Measurements from ENCODE around the gene CCNF.

CCNF gene

DNA sequence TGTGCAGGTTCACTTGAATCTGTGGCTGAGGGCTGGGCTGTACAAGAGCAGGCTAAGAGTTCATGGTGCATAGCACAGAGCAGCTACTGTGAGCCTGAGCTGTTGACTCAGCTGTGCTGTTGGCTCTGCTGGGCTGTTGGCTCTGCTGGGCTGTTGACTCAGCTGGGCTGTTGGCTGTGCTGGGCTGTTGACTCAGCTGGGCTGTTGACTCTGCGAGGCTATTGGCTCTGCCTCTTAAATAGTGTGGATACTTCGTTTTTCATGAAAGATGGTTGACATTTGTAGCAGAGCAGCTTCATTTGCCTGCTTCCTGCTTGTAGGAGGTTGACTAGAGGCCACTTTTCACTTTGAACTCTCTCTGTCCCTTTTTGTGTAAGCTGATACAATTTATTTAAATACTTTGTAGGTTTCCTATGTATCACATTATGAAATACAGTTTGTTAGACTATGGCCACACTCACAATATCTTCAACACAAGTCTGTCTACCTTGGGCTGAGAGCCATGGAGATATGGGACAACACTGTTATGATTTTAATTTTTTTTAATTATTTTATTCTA, 40.3 kb upstream of the CCNF start:
- H3K36me3 ChIP-seq (ENCODE audit: insufficient read depth, low read length) = no peaks in the 10 kb centered on the region
- DNase-seq (no peak), ATAC-seq (ENCODE audit: insufficient read depth, low read depth) (no peak)
- H3K27ac ChIP-seq (ENCODE audit: low read length) = no peak overlapping the region
- no peak overlapping the region for H3K4me2 ChIP-seq (ENCODE audit: insufficient read depth, low read length)
- peaks cover 2% of the 10 kb centered on the region for H3K27me3 ChIP-seq (ENCODE audit: insufficient read depth, low read length, poor library complexity)
- H2AFZ ChIP-seq (ENCODE audit: low read depth, low read length) = no peak overlapping the region
- peaks cover 9% of the 10 kb centered on the region for H3K9me3 ChIP-seq (ENCODE audit: insufficient read depth, low read length, severe bottlenecking)
- H3K79me2 ChIP-seq (ENCODE audit: insufficient read depth, low read length) = no peaks in the 10 kb centered on the region
- TF ChIP-seq, protein P1, sequence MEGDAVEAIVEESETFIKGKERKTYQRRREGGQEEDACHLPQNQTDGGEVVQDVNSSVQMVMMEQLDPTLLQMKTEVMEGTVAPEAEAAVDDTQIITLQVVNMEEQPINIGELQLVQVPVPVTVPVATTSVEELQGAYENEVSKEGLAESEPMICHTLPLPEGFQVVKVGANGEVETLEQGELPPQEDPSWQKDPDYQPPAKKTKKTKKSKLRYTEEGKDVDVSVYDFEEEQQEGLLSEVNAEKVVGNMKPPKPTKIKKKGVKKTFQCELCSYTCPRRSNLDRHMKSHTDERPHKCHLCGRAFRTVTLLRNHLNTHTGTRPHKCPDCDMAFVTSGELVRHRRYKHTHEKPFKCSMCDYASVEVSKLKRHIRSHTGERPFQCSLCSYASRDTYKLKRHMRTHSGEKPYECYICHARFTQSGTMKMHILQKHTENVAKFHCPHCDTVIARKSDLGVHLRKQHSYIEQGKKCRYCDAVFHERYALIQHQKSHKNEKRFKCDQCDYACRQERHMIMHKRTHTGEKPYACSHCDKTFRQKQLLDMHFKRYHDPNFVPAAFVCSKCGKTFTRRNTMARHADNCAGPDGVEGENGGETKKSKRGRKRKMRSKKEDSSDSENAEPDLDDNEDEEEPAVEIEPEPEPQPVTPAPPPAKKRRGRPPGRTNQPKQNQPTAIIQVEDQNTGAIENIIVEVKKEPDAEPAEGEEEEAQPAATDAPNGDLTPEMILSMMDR (IDR thresholded peaks at IDR 0.05; ENCODE audit: borderline replicate concordance, extremely low read depth, low read length, poor library complexity, severe bottlenecking) = no peak
- no peak for TF ChIP-seq EZH2 (IDR thresholded peaks at IDR 0.05; ENCODE audit: borderline replicate concordance, low read depth, low read length, severe bottlenecking)
- H3K4me1 ChIP-seq (ENCODE audit: insufficient read depth, low read length) = no peaks in the 10 kb centered on the region
- H3K4me3 ChIP-seq (ENCODE audit: low read depth in 1 of 2, low read length in 2 of 2) = no peak overlapping the region
- H3K9ac ChIP-seq (ENCODE audit: low read depth, low read length) = no peak overlapping the region
- H4K20me1 ChIP-seq (ENCODE audit: insufficient read depth, low read length) = no peaks in the 10 kb centered on the region

DNA sequence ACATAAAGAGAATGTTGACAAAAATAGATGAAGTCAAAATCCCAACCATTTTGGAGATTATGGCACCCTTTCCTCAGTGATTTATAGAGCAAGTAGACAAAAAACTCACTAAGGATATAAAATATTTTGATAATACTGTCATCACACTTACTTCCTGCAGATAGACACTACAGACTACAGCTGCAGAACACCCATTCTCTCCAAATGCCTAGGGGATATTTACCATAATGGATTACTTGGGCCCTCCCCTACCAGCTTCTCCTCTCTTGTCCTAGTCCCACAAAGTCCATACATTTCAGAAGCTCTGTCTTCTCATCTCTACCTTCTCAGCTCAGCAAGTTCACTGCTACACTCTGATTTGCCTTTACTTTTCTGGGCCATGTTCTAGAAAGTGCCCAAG, 37.2 kb upstream of the CCNF start:
- Histone ChIP-seq H3K9me3 (ENCODE audit: insufficient read depth, low read length, severe bottlenecking) (peaks cover 9% of the 10 kb centered on the region), H3K9ac (ENCODE audit: low read depth, low read length) (no peak overlapping the region), H3K36me3 (ENCODE audit: insufficient read depth, low read length) (no peaks in the 10 kb centered on the region), H3K27ac (ENCODE audit: low read length) (no peak overlapping the region), H3K4me2 (ENCODE audit: insufficient read depth, low read length) (no peak overlapping the region), H3K4me1 (ENCODE audit: insufficient read depth, low read length) (no peaks in the 10 kb centered on the region), H2AFZ (ENCODE audit: low read depth, low read length) (no peak overlapping the region), H4K20me1 (ENCODE audit: insufficient read depth, low read length) (no peaks in the 10 kb centered on the region), H3K27me3 (ENCODE audit: insufficient read depth, low read length, poor library complexity) (peaks cover 3% of the 10 kb centered on the region), H3K79me2 (ENCODE audit: insufficient read depth, low read length) (no peaks in the 10 kb centered on the region), H3K4me3 (ENCODE audit: low read depth in 1 of 2, low read length in 2 of 2) (no peak overlapping the region)
- ATAC-seq (ENCODE audit: insufficient read depth, low read depth) (no peak), DNase-seq (no peak)
- TF ChIP-seq EZH2 (IDR thresholded peaks at IDR 0.05; ENCODE audit: borderline replicate concordance, low read depth, low read length, severe bottlenecking) = no peak
- TF ChIP-seq, protein P1 (IDR thresholded peaks at IDR 0.05; ENCODE audit: borderline replicate concordance, extremely low read depth, low read length, poor library complexity, severe bottlenecking) = no peak

DNA sequence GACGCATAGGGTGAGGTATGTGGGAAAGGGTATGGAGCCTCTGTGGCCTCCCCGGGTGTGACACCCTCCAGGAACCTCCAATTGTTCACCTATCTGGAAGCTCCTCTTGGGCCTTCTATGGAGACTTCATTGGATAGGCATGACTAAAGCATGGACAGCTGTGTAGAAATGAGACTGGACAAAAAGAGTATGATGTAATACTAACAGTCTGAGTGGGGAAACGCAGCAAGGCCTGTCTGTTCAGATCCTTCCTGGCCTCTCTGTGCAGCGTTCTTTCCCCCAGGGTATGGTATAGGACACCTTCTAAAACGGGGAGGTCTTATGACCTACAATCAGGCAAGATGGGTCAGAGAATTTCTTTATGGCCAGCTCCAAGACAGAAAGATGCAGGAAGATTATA, 30.7 kb upstream of the CCNF start:
- Histone ChIP-seq H3K27ac (ENCODE audit: low read length) (no peak overlapping the region), H2AFZ (ENCODE audit: low read depth, low read length) (no peak overlapping the region), H3K4me2 (ENCODE audit: insufficient read depth, low read length) (no peak overlapping the region), H3K9me3 (ENCODE audit: insufficient read depth, low read length, severe bottlenecking) (no peaks in the 10 kb centered on the region), H4K20me1 (ENCODE audit: insufficient read depth, low read length) (no peaks in the 10 kb centered on the region), H3K36me3 (ENCODE audit: insufficient read depth, low read length) (no peaks in the 10 kb centered on the region), H3K27me3 (ENCODE audit: insufficient read depth, low read length, poor library complexity) (peaks cover 3% of the 10 kb centered on the region), H3K4me1 (ENCODE audit: insufficient read depth, low read length) (no peaks in the 10 kb centered on the region), H3K9ac (ENCODE audit: low read depth, low read length) (no peak overlapping the region), H3K79me2 (ENCODE audit: insufficient read depth, low read length) (no peaks in the 10 kb centered on the region), H3K4me3 (ENCODE audit: low read depth in 1 of 2, low read length in 2 of 2) (no peak overlapping the region)
- TF ChIP-seq, protein P1 (IDR thresholded peaks at IDR 0.05; ENCODE audit: borderline replicate concordance, extremely low read depth, low read length, poor library complexity, severe bottlenecking) = no peak
- no peak for TF ChIP-seq EZH2 (IDR thresholded peaks at IDR 0.05; ENCODE audit: borderline replicate concordance, low read depth, low read length, severe bottlenecking)
- no peak for DNase-seq
- no peak for ATAC-seq (ENCODE audit: insufficient read depth, low read depth)

DNA sequence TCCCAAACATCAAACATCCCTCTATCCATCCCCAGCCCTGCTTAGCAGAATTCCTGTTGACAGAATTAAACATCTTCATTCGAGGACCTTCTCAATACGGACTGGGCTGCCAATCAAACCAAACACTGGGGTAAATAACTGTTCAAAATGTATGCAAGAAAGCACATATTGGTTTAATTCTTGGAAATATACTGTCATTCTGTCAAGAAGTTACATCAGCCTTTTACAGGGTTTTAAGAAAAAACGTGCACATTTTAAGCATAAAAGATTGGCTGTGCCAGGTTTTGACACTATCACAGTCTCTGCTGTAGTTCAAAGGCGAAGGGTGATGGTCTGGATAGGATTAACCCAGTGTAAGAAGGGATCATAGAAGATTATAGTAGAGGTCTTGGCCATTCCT, 25.1 kb upstream of the CCNF start:
- no peak for ATAC-seq (ENCODE audit: insufficient read depth, low read depth)
- Histone ChIP-seq H3K9ac (ENCODE audit: low read depth, low read length) (no peak overlapping the region), H3K27ac (ENCODE audit: low read length) (no peak overlapping the region), H3K4me3 (ENCODE audit: low read depth in 1 of 2, low read length in 2 of 2) (no peak overlapping the region), H3K9me3 (ENCODE audit: insufficient read depth, low read length, severe bottlenecking) (no peaks in the 10 kb centered on the region), H3K27me3 (ENCODE audit: insufficient read depth, low read length, poor library complexity) (no peaks in the 10 kb centered on the region), H3K4me1 (ENCODE audit: insufficient read depth, low read length) (no peaks in the 10 kb centered on the region), H3K79me2 (ENCODE audit: insufficient read depth, low read length) (no peaks in the 10 kb centered on the region), H4K20me1 (ENCODE audit: insufficient read depth, low read length) (no peaks in the 10 kb centered on the region), H2AFZ (ENCODE audit: low read depth, low read length) (no peak overlapping the region), H3K36me3 (ENCODE audit: insufficient read depth, low read length) (no peaks in the 10 kb centered on the region), H3K4me2 (ENCODE audit: insufficient read depth, low read length) (no peak overlapping the region)
- no peak for DNase-seq
- TF ChIP-seq EZH2 (IDR thresholded peaks at IDR 0.05; ENCODE audit: borderline replicate concordance, low read depth, low read length, severe bottlenecking) = no peak
- TF ChIP-seq, protein P1 (IDR thresholded peaks at IDR 0.05; ENCODE audit: borderline replicate concordance, extremely low read depth, low read length, poor library complexity, severe bottlenecking) = no peak

Measured in DND-41 (cell line).